ENCODE measurements around the gene ELMO2.

DNA sequence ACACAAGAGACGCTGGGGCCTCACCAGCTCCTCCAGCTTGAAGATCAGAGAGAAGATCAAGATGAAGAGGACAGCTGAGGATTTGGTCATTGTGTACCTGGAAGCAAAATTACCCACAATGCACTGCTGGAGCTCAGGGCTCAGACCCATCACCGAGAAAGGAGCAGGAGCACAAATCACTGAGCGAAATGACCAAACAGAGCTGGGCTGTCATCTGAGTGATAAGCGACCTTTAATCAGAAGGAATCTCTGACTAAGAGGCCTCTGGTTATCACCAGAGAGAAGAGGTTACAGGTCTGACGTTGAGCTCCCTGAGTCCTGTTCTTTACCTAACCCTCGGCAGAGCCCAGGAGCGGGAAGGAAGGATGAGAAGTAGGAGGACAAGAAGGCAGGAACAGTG is 50.6 kb downstream of the ELMO2 start:
- TF ChIP-seq YY1 (IDR thresholded peaks at IDR 0.05; ENCODE audit: insufficient read depth, insufficient read length) (no peak), SUZ12 (IDR thresholded peaks at IDR 0.05; ENCODE audit: extremely low read depth, insufficient read depth, insufficient read length) (no peak), ZNF274 (IDR thresholded peaks at IDR 0.05; ENCODE audit: low read depth, low read length) (no peak)
